Brain microvascular endothelial cell (primary cell): ENCODE data around the gene RARRES2.
"Not testable (repeated sequence)": the region's sequence is repeated elsewhere in the genome, so short reads cannot be mapped to it uniquely, and the experiment has no call there.

ENCODE experiments used
- DNase-seq: peaks from one replicate; pipeline ENCODE4 v3.0.0-alpha.2; 2020
- H3K27ac ChIP-seq: fragments of 250-450 bp; sonication (Bioruptor Pico); 2 replicates; pipeline ENCODE4 v1.5.1; 2020; ENCODE audit warnings: mild to moderate bottlenecking, moderate library complexity
- H3K27me3 ChIP-seq: fragments of 250-450 bp; sonication (Bioruptor Pico); replicated peaks from 2 replicates; pipeline ENCODE4 v1.5.1; 2020; ENCODE audit warnings: mild to moderate bottlenecking
- H3K36me3 ChIP-seq: fragments of 250-450 bp; sonication (Bioruptor Pico); replicated peaks from 2 replicates; pipeline ENCODE4 v1.5.1; 2020; ENCODE audit warnings: mild to moderate bottlenecking
- H3K4me3 ChIP-seq: 2 replicates; pipeline ENCODE4 v1.5.1; 2011; ENCODE audit warnings: low read depth, mild to moderate bottlenecking, control low read depth, low read length, moderate library complexity
- in situ Hi-C: cut with HindIII; loops from 2 replicates; pipeline ENCODE4 v1.10.0; 2017; ENCODE audit warnings: low sequenced_read_pairs, low pct_ligation_motif_present
- TF ChIP-seq, protein P1 (sequence below): IDR thresholded peaks from 2 replicates; pipeline ENCODE4 v1.5.1; 2011; ENCODE audit warnings: low read depth, mild to moderate bottlenecking, moderate library complexity, low read length, control low read depth, inconsistent platforms; ENCODE audit errors: missing control alignments

RARRES2 gene

GRCh38 chr7:150313367-150313809, 28.0 kb downstream of the RARRES2 start:
- Histone ChIP-seq H3K27ac (no peak overlapping the region), H3K36me3 (no peaks in the 10 kb centered on the region), H3K27me3 (no peaks in the 10 kb centered on the region), H3K4me3 (no peak overlapping the region)
- TF ChIP-seq, protein P1, sequence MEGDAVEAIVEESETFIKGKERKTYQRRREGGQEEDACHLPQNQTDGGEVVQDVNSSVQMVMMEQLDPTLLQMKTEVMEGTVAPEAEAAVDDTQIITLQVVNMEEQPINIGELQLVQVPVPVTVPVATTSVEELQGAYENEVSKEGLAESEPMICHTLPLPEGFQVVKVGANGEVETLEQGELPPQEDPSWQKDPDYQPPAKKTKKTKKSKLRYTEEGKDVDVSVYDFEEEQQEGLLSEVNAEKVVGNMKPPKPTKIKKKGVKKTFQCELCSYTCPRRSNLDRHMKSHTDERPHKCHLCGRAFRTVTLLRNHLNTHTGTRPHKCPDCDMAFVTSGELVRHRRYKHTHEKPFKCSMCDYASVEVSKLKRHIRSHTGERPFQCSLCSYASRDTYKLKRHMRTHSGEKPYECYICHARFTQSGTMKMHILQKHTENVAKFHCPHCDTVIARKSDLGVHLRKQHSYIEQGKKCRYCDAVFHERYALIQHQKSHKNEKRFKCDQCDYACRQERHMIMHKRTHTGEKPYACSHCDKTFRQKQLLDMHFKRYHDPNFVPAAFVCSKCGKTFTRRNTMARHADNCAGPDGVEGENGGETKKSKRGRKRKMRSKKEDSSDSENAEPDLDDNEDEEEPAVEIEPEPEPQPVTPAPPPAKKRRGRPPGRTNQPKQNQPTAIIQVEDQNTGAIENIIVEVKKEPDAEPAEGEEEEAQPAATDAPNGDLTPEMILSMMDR: no peak
- in situ Hi-C loops: no loop called here
- DNase-seq: no peak

DNA sequence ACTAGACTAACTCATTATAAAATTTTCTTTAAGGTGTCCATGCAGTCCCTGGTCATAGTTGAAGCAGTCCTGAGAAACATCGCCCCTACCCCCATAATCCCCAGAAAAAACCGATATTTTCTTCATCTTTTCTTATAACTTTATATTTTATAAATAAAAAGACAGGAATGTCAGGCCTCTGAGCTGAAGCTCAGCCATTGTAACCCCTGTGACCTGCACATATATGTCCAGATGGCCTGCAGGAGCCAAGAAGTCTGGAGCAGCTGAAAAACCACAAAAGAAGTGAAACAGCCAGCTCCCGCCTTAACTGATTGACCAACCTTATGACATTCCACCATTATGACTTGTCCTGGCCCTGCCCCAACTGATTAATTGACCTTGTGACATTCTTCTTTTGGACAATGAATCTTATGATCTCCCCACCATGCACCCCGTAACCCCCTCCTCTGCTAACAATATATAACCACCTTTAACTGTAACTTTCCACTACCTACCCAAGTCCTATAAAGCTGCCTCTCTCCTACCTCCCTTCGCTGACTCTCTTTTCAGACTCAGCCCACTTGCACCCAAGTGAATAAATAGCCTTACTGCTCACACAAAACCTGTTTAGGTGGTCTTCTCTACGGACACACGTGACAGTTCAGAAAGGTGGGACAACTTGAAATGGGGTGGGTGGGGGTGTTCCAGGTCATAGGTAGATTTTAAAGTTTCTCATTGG, 28.6 kb downstream of the RARRES2 start:
- H3K27me3 ChIP-seq, H3K4me3 ChIP-seq, H3K27ac ChIP-seq, DNase-seq, H3K36me3 ChIP-seq, in situ Hi-C loops: not testable (repeated sequence)

DNA sequence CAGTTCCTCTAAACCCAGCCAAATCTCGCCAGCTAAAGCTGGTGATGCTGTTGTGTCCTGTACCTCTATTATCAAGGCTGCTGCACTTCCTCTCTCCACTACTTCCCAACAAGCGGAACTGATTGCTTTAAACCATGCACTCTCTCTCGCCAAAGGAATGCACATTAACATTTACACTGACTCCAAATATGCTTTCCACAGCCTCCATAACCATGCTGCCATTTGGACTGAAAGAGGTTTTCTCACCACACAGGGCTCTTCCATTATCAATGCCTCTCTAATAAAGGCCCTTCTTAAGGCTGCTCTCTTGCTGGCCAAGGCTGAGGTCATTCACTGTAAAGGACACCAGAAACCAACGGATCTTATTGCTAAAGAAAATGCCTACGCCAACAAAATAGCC, 29.7 kb downstream of the RARRES2 start:
- Histone ChIP-seq H3K27ac (no peak overlapping the region), H3K36me3 (no peaks in the 10 kb centered on the region), H3K27me3 (no peaks in the 10 kb centered on the region), H3K4me3 (no peak overlapping the region)
- no peak for DNase-seq
- in situ Hi-C loops: no loop called here
- TF ChIP-seq, protein P1: no peak

DNA sequence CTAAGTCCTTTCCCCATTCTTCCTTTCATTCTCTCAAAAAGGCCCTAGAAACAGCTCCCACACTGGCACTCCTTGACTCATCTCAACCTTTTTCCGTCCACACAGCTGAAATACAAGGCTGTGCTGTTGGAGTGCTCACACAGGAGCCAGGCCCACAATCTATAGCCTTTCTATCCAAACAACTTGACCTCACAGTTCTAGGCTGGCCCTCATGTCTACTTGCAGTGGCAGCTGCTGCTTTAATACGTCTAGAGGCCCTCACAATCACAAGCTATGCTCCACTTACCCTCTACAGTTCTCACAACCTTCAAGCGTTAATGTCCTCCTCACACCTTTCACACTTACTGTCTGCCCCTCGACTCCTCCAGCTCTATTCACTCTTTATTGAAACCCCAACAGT, 30.3 kb downstream of the RARRES2 start:
- H3K4me3 ChIP-seq: no peak overlapping the region
- H3K27ac ChIP-seq: no peak overlapping the region
- in situ Hi-C loops: no loop called here
- H3K27me3 ChIP-seq: no peaks in the 10 kb centered on the region
- TF ChIP-seq, protein P1: no peak
- no peak for DNase-seq
- H3K36me3 ChIP-seq: no peaks in the 10 kb centered on the region

- in situ Hi-C loops: no loop called here
- DNase-seq: no peak
- H3K27ac ChIP-seq: no peak overlapping the region
- TF ChIP-seq, protein P1: no peak
- H3K27me3 ChIP-seq: no peaks in the 10 kb centered on the region
- H3K36me3 ChIP-seq: no peaks in the 10 kb centered on the region
- no peak overlapping the region for H3K4me3 ChIP-seq
These were observed 32.9 kb downstream of the RARRES2 start for GRCh38 chr7:150308575-150308974.

- Histone ChIP-seq H3K4me3 (no peak overlapping the region), H3K27me3 (no peaks in the 10 kb centered on the region), H3K36me3 (no peaks in the 10 kb centered on the region), H3K27ac (no peak overlapping the region)
- TF ChIP-seq, protein P1: no peak
- in situ Hi-C loops: no loop called here
- DNase-seq: no peak
These were observed 33.5 kb downstream of the RARRES2 start for GRCh38 chr7:150307904-150308303.
